Uterus (tissue), 4 donors: ENCODE results near the gene FILIP1L. TPM values are rescaled to one million over a fixed set of nuclear protein-coding genes. Genes with fewer than 3 reads are reported as not detected.
A peak's percentile ranks its signal among the peaks of the same experiment; 100 is the strongest.

Experiments
- DNase-seq, 2 donors: peaks; one replicate each; pipeline ENCODE4 v3.0.0-alpha.2; 2019 to 2020
- H3K27ac ChIP-seq, 2 donors: fragments of 200-600 bp; sonication (generic); 1 replicate in 1 of 2; 2 replicates in 1 of 2; pipeline ENCODE4 v1.5.1; 2016 to 2018
- H3K27me3 ChIP-seq, 2 donors: fragments of 200-600 bp; sonication (generic); one replicate each; pipeline ENCODE4 v1.5.1; 2018 to 2019; ENCODE audit warnings: control low read depth in 1 of 2
- H3K36me3 ChIP-seq, 2 donors: fragments of 200-600 bp; sonication (generic); one replicate each; pipeline ENCODE4 v1.5.1; 2019; ENCODE audit warnings: control low read depth in 1 of 2
- H3K4me1 ChIP-seq, 2 donors: fragments of 200-600 bp; sonication (generic); one replicate each; pipeline ENCODE4 v1.5.1; 2018 to 2019; ENCODE audit warnings: control low read depth in 1 of 2
- H3K4me3 ChIP-seq, 2 donors: fragments of 200-600 bp; sonication (generic); 1 replicate in 1 of 2; 2 replicates in 1 of 2; pipeline ENCODE4 v1.5.1; 2018 to 2019; ENCODE audit warnings: mild to moderate bottlenecking in 1 of 2
- H3K9me3 ChIP-seq, 2 donors: fragments of 200-600 bp; sonication (generic); one replicate each; pipeline ENCODE4 v1.5.1; 2019; ENCODE audit warnings: control low read depth in 1 of 2
- POLR2A ChIP-seq, 2 donors: fragments of 450-650 bp; IDR thresholded peaks; one replicate each; pipeline ENCODE4 v1.6.1; 2016; ENCODE audit warnings: antibody characterized with exemption in 2 of 2, mild to moderate bottlenecking in 1 of 2, moderate library complexity in 1 of 2
- intact Hi-C: fragments of 100-400 bp; cut with DNase I; formaldehyde crosslinking; loops from one replicate; pipeline ENCODE4 v1.15.1; 2023; ENCODE audit warnings: low total_unique reads
- total RNA-seq, 4 donors: library from RNA; depleted of rRNA in 3 of 4; stranded (reverse); fragments of >200 nt in 3 of 4; gene quantifications; one replicate each; pipeline versions ENCODE4 v1.1.0 to v1.2.4, GENCODE V29; 2014 to 2023
- TF ChIP-seq, protein P1 (sequence below), 4 experiments: fragments of 200-600 bp in 2 of 4; fragments of 450-650 bp in 2 of 4; sonication (generic) in 2 of 4; IDR thresholded peaks; one replicate each; pipeline ENCODE4 v1.5.1; 2016 to 2019; ENCODE audit warnings: antibody characterized with exemption in 4 of 4, mild to moderate bottlenecking in 2 of 4, moderate library complexity in 1 of 4
- donor health status: DM: yes; HTN: yes; CAD: no.

Gene FILIP1L
- total RNA-seq, 4 donors from 2014 or later: 48.5 to 99.1 (median 66.3) TPM

DNA sequence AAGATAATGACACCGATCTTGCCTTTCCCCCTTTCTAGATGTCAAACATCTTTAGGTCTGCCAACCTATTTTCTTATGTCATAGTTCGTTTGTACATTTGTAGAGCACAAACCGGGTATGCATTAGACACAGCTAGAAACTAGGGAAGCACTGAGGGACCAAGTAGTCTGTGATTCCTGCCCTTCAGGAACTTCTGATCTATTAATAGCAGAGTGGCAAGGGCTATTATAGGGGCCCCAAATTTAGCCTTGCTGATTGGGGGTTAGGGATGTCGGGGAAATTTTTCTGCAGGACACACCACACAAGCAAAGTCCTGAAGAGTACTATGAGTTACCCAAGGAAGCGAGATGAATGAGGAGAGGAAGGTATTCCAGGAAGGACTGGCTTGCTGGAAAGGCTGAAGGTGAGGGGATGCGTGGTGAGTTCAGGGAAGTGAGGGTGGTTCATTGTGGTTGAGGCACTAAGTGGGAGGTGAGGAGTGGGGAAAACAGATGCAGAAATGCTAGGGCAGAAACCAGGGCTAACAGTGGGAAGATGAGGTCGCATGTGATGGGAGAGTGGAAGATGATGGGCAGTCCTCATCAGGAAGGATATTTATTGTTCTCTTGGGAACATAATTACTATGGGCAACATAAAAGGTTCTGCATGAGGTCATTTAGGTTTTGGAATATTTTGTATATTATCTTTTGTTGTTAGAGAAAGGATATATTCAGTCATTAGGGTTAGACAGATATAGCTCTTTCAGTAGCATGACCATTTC, 152.4 kb downstream of the FILIP1L start:
- no peaks in the 10 kb centered on the region for H3K27me3 ChIP-seq
- H3K4me3 ChIP-seq: no peak overlapping the region
- no peaks in the 10 kb centered on the region for H3K9me3 ChIP-seq
- H3K27ac ChIP-seq: peak overlapping the region; percentile 83 to 86
- no peak for DNase-seq
- peaks cover 0 to 15% of the 10 kb centered on the region in 2 donors for H3K4me1 ChIP-seq
- intact Hi-C loops: no loop called here
- TF ChIP-seq, protein P1, sequence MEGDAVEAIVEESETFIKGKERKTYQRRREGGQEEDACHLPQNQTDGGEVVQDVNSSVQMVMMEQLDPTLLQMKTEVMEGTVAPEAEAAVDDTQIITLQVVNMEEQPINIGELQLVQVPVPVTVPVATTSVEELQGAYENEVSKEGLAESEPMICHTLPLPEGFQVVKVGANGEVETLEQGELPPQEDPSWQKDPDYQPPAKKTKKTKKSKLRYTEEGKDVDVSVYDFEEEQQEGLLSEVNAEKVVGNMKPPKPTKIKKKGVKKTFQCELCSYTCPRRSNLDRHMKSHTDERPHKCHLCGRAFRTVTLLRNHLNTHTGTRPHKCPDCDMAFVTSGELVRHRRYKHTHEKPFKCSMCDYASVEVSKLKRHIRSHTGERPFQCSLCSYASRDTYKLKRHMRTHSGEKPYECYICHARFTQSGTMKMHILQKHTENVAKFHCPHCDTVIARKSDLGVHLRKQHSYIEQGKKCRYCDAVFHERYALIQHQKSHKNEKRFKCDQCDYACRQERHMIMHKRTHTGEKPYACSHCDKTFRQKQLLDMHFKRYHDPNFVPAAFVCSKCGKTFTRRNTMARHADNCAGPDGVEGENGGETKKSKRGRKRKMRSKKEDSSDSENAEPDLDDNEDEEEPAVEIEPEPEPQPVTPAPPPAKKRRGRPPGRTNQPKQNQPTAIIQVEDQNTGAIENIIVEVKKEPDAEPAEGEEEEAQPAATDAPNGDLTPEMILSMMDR (IDR thresholded peaks at IDR 0.05): no peak
- no peak for TF ChIP-seq POLR2A (IDR thresholded peaks at IDR 0.05)
- no peaks in the 10 kb centered on the region for H3K36me3 ChIP-seq

DNA sequence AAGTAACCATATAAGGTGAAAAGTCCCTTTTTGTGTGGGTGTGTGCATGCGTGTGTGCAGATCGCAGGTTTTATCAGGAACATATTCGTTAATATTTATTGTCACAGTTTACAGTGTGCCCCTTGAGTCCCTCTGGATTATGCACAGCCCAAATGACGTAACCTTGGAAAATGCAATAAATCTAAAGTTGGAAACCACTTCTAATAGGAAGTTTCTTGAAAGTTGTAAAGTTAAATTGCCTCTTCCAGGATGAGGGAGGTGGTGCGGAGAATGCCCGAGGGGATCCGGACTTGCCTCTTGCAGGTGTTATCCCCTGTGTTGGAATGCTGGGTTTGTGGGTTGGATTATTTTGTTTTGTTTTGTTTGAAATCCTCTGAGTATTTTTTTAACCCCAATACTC, 153.4 kb downstream of the FILIP1L start:
- peak; percentile 37 to 57 for DNase-seq
- Histone ChIP-seq H3K4me1 (peaks cover 0 to 15% of the 10 kb centered on the region in 2 donors), H3K4me3 (peak overlapping the region in 1 of 2 donors; percentile 5), H3K36me3 (no peaks in the 10 kb centered on the region), H3K9me3 (no peaks in the 10 kb centered on the region), H3K27me3 (no peaks in the 10 kb centered on the region), H3K27ac (peak overlapping the region; percentile 83 to 86)
- intact Hi-C loops: no loop called here
- TF ChIP-seq, protein P1 (IDR thresholded peaks at IDR 0.05): no peak
- TF ChIP-seq POLR2A (IDR thresholded peaks at IDR 0.05): no peak

DNA sequence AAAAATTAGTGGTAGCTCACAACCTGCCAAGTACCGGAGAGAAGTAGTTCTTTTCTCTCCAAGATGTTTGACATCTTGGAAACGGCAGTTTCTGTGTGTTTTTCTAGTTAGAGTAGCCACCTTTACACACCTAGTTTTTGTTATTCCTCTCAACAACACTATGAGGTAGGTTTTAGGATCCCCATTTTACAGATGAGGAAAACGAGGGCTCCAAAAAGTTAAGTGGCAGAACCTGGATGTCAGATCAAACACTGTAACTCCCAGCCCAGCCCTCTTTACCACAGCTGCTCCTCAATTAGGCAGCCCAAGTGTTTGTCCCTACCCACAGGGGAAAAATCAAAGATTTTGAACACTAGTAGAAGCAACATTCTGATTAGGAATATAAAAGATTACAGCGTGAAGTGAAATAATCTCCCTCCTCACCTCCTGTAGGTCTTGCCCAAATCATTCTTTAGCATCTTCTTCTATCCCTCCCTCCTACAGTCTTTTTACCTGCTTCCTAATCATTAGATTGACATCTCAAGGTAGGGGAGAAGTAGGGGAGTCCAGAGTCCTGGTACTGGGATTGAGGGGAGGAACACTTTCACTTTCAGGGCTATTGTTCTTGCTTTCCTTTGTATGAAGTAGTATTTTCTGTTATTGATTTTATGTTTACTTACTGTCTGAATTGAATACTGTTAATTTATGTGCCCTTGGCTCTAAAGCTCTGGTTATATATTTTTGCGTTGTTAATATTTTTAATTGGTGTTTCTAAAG, 154.0 kb downstream of the FILIP1L start:
- H3K27ac ChIP-seq: peak overlapping the region; percentile 83 to 86
- H3K4me1 ChIP-seq: peaks cover 0 to 10% of the 10 kb centered on the region in 2 donors
- H3K36me3 ChIP-seq: no peaks in the 10 kb centered on the region
- H3K4me3 ChIP-seq: peak overlapping the region in 1 of 2 donors; percentile 5
- intact Hi-C loops: no loop called here
- DNase-seq: no peak
- TF ChIP-seq, protein P1 (IDR thresholded peaks at IDR 0.05): no peak
- H3K9me3 ChIP-seq: no peaks in the 10 kb centered on the region
- no peaks in the 10 kb centered on the region for H3K27me3 ChIP-seq

DNA sequence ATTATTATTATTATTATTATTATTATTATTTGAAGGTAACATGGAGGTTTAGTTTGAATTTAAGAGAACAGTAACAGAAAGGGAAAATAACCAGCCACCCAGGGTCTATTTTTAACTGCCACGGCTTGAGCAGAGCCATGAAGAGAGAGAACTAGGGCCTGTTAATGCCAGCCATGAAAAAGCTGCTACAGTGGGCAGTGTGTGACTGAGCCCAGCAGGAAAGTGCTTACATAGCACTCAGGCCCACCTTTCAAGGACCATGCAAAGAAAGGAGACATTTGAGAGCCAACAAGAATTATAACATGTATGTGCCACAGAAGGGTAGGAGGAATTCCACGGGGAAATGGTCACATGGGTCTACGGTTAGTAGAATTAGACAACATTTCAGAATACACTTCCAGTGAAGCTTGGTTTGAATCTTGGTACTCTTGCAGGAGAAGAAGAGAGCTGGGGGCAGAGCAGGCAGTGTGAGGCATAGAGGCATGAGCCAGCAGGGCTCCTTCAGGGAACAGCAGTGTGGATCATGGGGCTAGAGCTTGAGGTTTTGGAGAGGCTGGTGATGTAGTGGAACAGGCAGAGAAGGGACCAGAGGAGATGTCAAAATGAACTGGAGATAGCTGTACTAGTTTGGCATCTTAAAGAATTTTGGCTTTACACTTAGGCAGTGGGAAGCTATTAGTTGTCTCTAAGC, 155.9 kb downstream of the FILIP1L start:
- no peak overlapping the region for H3K4me3 ChIP-seq
- H3K27ac ChIP-seq: peak overlapping the region; percentile 83 to 86
- intact Hi-C loops: no loop called here
- H3K36me3 ChIP-seq: no peaks in the 10 kb centered on the region
- no peaks in the 10 kb centered on the region for H3K4me1 ChIP-seq
- no peak for DNase-seq
- no peaks in the 10 kb centered on the region for H3K9me3 ChIP-seq
- no peak for TF ChIP-seq POLR2A (IDR thresholded peaks at IDR 0.05)
- TF ChIP-seq, protein P1 (IDR thresholded peaks at IDR 0.05): no peak
- no peaks in the 10 kb centered on the region for H3K27me3 ChIP-seq
